Loucy (cell line): ENCODE results near the gene CCPG1.

ENCODE experiments used
- CTCF ChIP-seq: fragments of 200-600 bp; sonication (generic); conservative IDR thresholded peaks from 2 replicates; pipeline ENCODE4 v1.5.1; 2014; ENCODE audit warnings: mild to moderate bottlenecking, antibody characterized with exemption, low read length
- EZH2phosphoT487 ChIP-seq: fragments of 200-600 bp; IDR thresholded peaks from 2 replicates; pipeline ENCODE4 v1.6.1; 2018; ENCODE audit warnings: antibody characterized with exemption, mild to moderate bottlenecking, moderate library complexity, borderline replicate concordance

DNA sequence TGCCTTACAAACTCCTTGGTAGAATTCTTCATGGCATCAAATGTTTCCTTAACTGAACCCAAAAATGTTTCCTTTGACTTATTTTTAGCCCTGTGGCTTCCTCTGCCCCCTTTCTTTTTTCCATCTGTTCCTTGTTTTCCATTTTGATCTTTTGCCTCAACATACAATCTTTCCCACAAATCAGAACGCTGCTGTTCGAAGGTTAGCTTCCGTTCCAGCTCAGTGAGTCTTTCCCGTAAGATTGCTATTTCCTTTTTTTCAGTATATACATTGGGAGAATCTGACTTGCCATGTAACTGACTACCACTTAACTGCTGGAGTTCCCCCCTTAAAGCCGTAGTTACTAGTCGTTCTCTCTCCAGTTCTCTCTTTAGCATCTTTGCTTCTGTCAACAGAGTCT lies 47.9 kb downstream of the CCPG1 start:
- TF ChIP-seq CTCF (no peak), EZH2phosphoT487 (no peak)
